GM12878 (cell line): ENCODE measurements around the gene SLC23A2. TPM values are rescaled to one million over a fixed set of nuclear protein-coding genes. Genes with fewer than 3 reads are reported as not detected.
A peak's percentile ranks its signal among the peaks of the same experiment; 100 is the strongest.

ENCODE experiments used
- BACH1 ChIP-seq: fragments of 450-650 bp; IDR thresholded peaks from 2 replicates; pipeline ENCODE4 v1.6.1; 2017; ENCODE audit warnings: mild to moderate bottlenecking, borderline replicate concordance
- CBFB ChIP-seq: IDR thresholded peaks from 2 replicates; pipeline ENCODE4 v1.6.1; 2016; ENCODE audit warnings: antibody characterized with exemption, low read depth
- CHD2 ChIP-seq: IDR thresholded peaks from 2 replicates; pipeline ENCODE4 v1.6.1; 2011; ENCODE audit warnings: low read depth, low read length, improper control_type of control experiment, borderline replicate concordance
- HDAC2 ChIP-seq: fragments of 200-600 bp; sonication (generic); IDR thresholded peaks from 2 replicates; pipeline ENCODE4 v1.6.1; 2017
- HDGF ChIP-seq: fragments of 450-650 bp; IDR thresholded peaks from 2 replicates; pipeline ENCODE4 v1.6.1; 2016; ENCODE audit warnings: antibody characterized with exemption
- KAT2A ChIP-seq: conservative IDR thresholded peaks from 2 replicates; pipeline ENCODE4 v1.6.1; 2011; ENCODE audit warnings: low read depth, low read length; ENCODE audit not compliant: control insufficient read depth
- KLF5 ChIP-seq: fragments of 450-650 bp; IDR thresholded peaks from 2 replicates; pipeline ENCODE4 v1.6.1; 2014; ENCODE audit warnings: mild to moderate bottlenecking; ENCODE audit not compliant: partially characterized antibody
- LARP7 ChIP-seq: fragments of 450-650 bp; IDR thresholded peaks from 2 replicates; pipeline ENCODE4 v1.6.1; 2017; ENCODE audit warnings: mild to moderate bottlenecking
- NFYA ChIP-seq: IDR thresholded peaks from 2 replicates; pipeline ENCODE4 v1.6.1; 2011; ENCODE audit warnings: low read depth, mild to moderate bottlenecking, low read length, improper control_type of control experiment, borderline replicate concordance
- NRF1 ChIP-seq: conservative IDR thresholded peaks from 2 replicates; pipeline ENCODE4 v1.6.1; 2011; ENCODE audit warnings: mild to moderate bottlenecking, low read depth, low read length, improper control_type of control experiment
- POLR2AphosphoS2 ChIP-seq: IDR thresholded peaks from 2 replicates; pipeline ENCODE4 v1.6.1; 2011; ENCODE audit warnings: low read depth, mild to moderate bottlenecking, low read length, improper control_type of control experiment, moderate library complexity
- POU2F2 ChIP-seq: IDR thresholded peaks from 3 replicates; pipeline ENCODE4 v1.6.1; 2011; ENCODE audit warnings: low read depth, mild to moderate bottlenecking, low read length, borderline replicate concordance
- SP1 ChIP-seq: IDR thresholded peaks from one replicate; pipeline ENCODE4 v1.6.1; 2011; ENCODE audit warnings: low read depth, low read length
- SUZ12 ChIP-seq: fragments of 200-600 bp; sonication (generic); IDR thresholded peaks from one replicate; pipeline ENCODE4 v1.6.1; 2018; ENCODE audit warnings: antibody characterized with exemption, mild to moderate bottlenecking; ENCODE audit not compliant: unreplicated experiment
- TCF7 ChIP-seq: IDR thresholded peaks from 2 replicates; pipeline ENCODE4 v1.6.1; 2014; ENCODE audit warnings: antibody characterized with exemption, borderline replicate concordance
- ZSCAN29 ChIP-seq: fragments of 450-650 bp; IDR thresholded peaks from 2 replicates; pipeline ENCODE4 v1.6.1; 2017; ENCODE audit warnings: mild to moderate bottlenecking, moderate library complexity
- polyA plus RNA-seq, 11 experiments: library from polyadenylated mRNA; depleted of rRNA in 4 of 11; unstranded in 6 of 11; stranded (reverse) in 5 of 11; fragments of >200 nt; fragmentation: Nextera tagmentation in 4 of 11; fragmentation: Illumina TruSeq in 1 of 11; extraction: Ambion mirVana in 4 of 11; extraction: Trizol in 1 of 11; gene quantifications; 1 replicate in 1 of 11; 2 replicates in 10 of 11; pipeline versions ENCODE4 v1.2.1 to v1.2.3, GENCODE V29; 2011 to 2016; ENCODE audit warnings: inconsistent platforms in 2 of 11, missing spikeins in 2 of 11, low read depth in 1 of 11
- total RNA-seq, 4 experiments: library from RNA; depleted of rRNA in 3 of 4; stranded (reverse); fragments of >200 nt in 3 of 4; fragmentation: Illumina TruSeq in 1 of 4; extraction: Trizol in 1 of 4; gene quantifications; 2 replicates each; pipeline versions ENCODE4 v1.2.1 to v1.2.3, GENCODE V29; 2013 to 2021
- TF ChIP-seq, protein P1 (sequence below): IDR thresholded peaks from 2 replicates; pipeline ENCODE4 v1.6.1; 2012; ENCODE audit warnings: low read depth, low read length, improper control_type of control experiment
- TF ChIP-seq, protein P2 (sequence below): IDR thresholded peaks from 2 replicates; pipeline ENCODE4 v1.6.1; 2012; ENCODE audit warnings: low read depth, low read length, improper control_type of control experiment
- TF ChIP-seq, protein P3 (sequence below): IDR thresholded peaks from 2 replicates; pipeline ENCODE4 v1.6.1; 2011; ENCODE audit warnings: borderline replicate concordance, low read depth, mild to moderate bottlenecking, moderate library complexity, low read length; ENCODE audit not compliant: insufficient read depth, poor library complexity, severe bottlenecking
- TF ChIP-seq, protein P4 (sequence below): fragments of 450-650 bp; IDR thresholded peaks from 2 replicates; pipeline ENCODE4 v1.6.1; 2016; ENCODE audit warnings: mild to moderate bottlenecking, moderate library complexity, borderline replicate concordance
- TF ChIP-seq, protein P5 (sequence below): fragments of 450-650 bp; conservative IDR thresholded peaks from 2 replicates; pipeline ENCODE4 v1.6.1; 2017; ENCODE audit warnings: mild to moderate bottlenecking, moderate library complexity
- TF ChIP-seq, protein P6 (sequence below): IDR thresholded peaks from 2 replicates; pipeline ENCODE4 v1.6.1; 2012; ENCODE audit warnings: low read length, inconsistent platforms

Gene SLC23A2
- total and polyA plus RNA-seq, 10 of the 15 experiments (the other 5 are each of a cell fraction or from before 2014, with no cell fraction given), result 4.4 to 56.1 (median 35.5) TPM

DNA sequence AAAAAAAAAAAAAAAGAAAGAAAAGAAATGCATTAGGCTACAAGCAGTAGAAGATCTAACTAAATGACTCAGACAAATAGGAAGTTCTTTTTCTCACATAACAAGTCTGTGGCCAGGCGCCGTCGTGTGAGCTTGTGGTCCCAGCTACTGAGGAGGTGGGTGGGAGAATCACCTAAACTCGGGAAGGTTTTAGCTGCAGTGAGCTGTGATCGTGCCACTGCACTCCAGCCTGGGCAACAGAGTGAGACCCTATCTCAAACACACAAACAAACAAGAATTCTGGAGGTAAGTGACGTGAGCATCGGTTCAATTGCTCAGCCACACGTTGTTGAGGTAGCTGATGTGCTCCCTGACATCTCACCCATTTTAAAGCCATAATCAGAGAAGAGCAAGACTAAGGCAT, 37.9 kb upstream of the SLC23A2 start (continued):
- TF ChIP-seq POU2F2 (peak; percentile 70; the same call in 1 of the 3 replicates), CHD2 (no peak), HDAC2 (no peak), TCF7 (no peak), BACH1 (peak; percentile 69; the same call in 1 of the 2 replicates), KLF5 (peak; percentile 34), CBFB (no peak), NFYA (no peak), HDGF (no peak), KAT2A (no peak), NRF1 (no peak), SUZ12 (no peak), LARP7 (no peak), SP1 (no peak), ZSCAN29 (no peak), POLR2AphosphoS2 (no peak)
- TF ChIP-seq, protein P1, sequence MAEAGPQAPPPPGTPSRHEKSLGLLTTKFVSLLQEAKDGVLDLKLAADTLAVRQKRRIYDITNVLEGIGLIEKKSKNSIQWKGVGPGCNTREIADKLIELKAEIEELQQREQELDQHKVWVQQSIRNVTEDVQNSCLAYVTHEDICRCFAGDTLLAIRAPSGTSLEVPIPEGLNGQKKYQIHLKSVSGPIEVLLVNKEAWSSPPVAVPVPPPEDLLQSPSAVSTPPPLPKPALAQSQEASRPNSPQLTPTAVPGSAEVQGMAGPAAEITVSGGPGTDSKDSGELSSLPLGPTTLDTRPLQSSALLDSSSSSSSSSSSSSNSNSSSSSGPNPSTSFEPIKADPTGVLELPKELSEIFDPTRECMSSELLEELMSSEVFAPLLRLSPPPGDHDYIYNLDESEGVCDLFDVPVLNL, result no peak
- TF ChIP-seq, protein P2, sequence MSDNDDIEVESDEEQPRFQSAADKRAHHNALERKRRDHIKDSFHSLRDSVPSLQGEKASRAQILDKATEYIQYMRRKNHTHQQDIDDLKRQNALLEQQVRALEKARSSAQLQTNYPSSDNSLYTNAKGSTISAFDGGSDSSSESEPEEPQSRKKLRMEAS, result no peak
- TF ChIP-seq, protein P3, sequence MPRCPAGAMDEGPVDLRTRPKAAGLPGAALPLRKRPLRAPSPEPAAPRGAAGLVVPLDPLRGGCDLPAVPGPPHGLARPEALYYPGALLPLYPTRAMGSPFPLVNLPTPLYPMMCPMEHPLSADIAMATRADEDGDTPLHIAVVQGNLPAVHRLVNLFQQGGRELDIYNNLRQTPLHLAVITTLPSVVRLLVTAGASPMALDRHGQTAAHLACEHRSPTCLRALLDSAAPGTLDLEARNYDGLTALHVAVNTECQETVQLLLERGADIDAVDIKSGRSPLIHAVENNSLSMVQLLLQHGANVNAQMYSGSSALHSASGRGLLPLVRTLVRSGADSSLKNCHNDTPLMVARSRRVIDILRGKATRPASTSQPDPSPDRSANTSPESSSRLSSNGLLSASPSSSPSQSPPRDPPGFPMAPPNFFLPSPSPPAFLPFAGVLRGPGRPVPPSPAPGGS, result no peak
- TF ChIP-seq, protein P4, sequence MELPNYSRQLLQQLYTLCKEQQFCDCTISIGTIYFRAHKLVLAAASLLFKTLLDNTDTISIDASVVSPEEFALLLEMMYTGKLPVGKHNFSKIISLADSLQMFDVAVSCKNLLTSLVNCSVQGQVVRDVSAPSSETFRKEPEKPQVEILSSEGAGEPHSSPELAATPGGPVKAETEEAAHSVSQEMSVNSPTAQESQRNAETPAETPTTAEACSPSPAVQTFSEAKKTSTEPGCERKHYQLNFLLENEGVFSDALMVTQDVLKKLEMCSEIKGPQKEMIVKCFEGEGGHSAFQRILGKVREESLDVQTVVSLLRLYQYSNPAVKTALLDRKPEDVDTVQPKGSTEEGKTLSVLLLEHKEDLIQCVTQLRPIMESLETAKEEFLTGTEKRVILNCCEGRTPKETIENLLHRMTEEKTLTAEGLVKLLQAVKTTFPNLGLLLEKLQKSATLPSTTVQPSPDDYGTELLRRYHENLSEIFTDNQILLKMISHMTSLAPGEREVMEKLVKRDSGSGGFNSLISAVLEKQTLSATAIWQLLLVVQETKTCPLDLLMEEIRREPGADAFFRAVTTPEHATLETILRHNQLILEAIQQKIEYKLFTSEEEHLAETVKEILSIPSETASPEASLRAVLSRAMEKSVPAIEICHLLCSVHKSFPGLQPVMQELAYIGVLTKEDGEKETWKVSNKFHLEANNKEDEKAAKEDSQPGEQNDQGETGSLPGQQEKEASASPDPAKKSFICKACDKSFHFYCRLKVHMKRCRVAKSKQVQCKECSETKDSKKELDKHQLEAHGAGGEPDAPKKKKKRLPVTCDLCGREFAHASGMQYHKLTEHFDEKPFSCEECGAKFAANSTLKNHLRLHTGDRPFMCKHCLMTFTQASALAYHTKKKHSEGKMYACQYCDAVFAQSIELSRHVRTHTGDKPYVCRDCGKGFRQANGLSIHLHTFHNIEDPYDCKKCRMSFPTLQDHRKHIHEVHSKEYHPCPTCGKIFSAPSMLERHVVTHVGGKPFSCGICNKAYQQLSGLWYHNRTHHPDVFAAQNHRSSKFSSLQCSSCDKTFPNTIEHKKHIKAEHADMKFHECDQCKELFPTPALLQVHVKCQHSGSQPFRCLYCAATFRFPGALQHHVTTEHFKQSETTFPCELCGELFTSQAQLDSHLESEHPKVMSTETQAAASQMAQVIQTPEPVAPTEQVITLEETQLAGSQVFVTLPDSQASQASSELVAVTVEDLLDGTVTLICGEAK, result no peak
- TF ChIP-seq, protein P5, sequence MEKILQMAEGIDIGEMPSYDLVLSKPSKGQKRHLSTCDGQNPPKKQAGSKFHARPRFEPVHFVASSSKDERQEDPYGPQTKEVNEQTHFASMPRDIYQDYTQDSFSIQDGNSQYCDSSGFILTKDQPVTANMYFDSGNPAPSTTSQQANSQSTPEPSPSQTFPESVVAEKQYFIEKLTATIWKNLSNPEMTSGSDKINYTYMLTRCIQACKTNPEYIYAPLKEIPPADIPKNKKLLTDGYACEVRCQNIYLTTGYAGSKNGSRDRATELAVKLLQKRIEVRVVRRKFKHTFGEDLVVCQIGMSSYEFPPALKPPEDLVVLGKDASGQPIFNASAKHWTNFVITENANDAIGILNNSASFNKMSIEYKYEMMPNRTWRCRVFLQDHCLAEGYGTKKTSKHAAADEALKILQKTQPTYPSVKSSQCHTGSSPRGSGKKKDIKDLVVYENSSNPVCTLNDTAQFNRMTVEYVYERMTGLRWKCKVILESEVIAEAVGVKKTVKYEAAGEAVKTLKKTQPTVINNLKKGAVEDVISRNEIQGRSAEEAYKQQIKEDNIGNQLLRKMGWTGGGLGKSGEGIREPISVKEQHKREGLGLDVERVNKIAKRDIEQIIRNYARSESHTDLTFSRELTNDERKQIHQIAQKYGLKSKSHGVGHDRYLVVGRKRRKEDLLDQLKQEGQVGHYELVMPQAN, result no peak
- TF ChIP-seq, protein P6, sequence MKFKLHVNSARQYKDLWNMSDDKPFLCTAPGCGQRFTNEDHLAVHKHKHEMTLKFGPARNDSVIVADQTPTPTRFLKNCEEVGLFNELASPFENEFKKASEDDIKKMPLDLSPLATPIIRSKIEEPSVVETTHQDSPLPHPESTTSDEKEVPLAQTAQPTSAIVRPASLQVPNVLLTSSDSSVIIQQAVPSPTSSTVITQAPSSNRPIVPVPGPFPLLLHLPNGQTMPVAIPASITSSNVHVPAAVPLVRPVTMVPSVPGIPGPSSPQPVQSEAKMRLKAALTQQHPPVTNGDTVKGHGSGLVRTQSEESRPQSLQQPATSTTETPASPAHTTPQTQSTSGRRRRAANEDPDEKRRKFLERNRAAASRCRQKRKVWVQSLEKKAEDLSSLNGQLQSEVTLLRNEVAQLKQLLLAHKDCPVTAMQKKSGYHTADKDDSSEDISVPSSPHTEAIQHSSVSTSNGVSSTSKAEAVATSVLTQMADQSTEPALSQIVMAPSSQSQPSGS, result peak; percentile 72
